ENCODE data around the gene F2RL1.
"Not testable (repeated sequence)": the region's sequence is repeated elsewhere in the genome, so short reads cannot be mapped to it uniquely, and the experiment has no call there.

Gene F2RL1, protein sequence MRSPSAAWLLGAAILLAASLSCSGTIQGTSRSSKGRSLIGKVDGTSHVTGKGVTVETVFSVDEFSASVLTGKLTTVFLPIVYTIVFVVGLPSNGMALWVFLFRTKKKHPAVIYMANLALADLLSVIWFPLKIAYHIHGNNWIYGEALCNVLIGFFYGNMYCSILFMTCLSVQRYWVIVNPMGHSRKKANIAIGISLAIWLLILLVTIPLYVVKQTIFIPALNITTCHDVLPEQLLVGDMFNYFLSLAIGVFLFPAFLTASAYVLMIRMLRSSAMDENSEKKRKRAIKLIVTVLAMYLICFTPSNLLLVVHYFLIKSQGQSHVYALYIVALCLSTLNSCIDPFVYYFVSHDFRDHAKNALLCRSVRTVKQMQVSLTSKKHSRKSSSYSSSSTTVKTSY

DNA sequence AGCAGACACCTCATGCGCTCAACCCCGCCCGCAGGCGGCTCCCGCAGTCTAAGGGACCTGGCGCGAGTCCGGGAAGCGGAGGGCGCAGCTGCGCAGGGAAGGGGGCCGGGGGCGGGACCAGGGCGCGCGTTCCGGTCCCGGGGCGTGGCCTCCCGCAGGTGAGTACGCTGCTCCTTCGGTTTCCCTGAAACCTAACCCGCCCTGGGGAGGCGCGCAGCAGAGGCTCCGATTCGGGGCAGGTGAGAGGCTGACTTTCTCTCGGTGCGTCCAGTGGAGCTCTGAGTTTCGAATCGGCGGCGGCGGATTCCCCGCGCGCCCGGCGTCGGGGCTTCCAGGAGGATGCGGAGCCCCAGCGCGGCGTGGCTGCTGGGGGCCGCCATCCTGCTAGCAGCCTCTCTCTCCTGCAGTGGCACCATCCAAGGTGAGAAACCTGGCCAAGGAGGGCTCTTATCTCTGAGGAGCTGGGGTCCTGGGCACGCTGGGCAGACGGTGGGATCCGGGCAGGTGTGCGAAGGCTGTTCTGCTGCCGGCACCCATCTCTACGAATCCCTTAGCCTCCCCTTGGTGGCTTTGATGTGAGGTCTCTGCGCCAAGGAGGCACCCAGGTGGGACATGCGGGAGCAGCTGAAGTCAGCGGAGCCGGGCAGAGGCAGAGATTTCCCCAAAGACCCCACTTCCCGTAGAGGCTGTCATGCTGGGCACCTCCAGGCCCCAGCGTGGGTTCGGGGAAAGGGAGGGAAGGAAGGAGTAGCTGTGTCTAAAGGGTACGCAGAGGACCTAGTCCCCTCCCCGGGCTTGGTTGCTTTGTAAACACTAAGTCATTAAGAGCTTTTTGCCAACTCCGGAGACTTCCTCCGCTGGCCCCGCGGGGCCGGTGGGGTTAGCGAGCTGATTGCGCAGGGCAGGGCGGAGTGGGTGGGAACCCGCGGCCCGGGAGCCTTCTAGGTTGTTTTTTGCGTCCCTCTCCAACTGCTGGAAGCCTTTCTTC, at the start of gene F2RL1:
F2RL1 (plus strand) TSS at position 187 of the 988 bp plus-strand sequence; CDS start at position 340, 153 bp downstream.
- peak within 1 kb of the TSS; percentile 56 for H3K4me3 ChIP-seq (ENCODE audit: low read depth, low read length)
- no peak for DNase-seq (ENCODE audit: low read depth)

DNA sequence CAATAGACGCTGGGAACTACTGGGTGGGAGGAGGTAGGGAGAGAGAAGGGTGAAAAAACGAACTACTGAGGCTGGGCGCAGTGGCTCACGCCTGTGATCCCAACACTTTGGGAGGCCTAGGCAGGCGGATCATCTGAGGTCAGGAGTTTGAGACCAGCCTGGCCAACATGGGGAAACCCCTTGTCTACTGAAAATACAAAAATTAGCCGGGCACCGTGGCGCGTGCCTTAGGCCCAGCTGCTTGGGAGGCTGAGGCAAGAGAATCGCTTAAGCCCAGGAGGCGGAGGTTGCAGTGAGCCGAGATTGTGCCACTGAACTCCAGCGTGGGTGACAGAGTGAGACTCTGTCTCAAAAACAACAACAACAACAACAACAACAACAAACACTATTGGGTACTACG, 47.8 kb upstream of the F2RL1 start:
- DNase-seq (ENCODE audit: low read depth); H3K4me3 ChIP-seq (ENCODE audit: low read depth, low read length): not testable (repeated sequence)

DNA sequence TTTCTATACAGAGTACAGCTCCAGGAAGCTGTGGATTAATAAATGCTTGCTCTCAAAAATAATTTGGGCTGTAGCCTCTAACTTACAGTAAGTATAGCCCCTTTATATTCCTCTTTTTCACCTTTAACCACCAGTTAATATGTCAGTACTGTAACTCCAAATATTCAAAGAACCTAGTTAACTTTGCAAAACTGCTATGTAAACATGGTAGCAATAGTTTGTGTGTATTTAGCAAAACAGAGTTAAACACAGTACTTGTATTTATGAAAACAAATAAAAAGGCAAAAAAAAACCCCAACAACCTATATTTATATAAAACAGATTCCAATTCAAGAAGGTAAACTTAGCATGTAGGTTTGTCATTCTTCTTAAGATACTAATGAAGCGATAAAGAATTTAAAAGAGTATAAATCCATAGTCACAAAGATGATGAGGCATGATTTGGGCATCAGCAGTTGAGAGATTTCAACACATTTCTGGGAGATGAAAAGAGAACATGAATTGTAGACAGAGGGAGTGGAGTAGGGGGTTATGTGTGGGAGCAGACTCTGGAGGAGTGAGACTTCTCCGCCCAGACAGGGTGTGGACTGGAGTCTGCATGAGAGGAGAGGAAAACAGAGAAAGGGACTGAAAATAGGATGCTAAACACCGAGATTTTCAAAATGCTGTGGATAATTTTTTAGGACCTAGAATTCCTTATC, 47.0 kb upstream of the F2RL1 start:
- H3K4me3 ChIP-seq (ENCODE audit: low read depth, low read length) = no peak overlapping the region
- no peak for DNase-seq (ENCODE audit: low read depth)

DNA sequence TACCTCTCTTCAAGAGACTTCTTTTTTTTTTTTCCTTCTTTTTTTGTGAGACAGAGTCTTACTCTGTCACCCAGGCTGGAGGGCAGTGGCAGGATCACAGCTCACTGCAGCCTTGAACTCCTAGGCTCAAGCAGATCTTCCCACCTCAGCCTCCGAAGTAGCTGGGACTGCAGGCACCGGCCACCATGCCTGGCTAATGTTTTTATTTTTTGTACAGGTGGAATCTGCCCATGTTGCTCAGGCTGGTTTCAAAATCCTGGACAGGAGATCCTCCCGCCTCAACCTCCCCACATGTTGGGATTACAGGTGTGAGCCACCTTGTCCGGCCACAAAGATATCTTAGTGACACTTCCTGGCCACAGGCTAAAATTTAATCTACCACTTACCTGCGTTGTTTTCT, 42.9 kb upstream of the F2RL1 start:
- no peak for DNase-seq (ENCODE audit: low read depth)
- no peak overlapping the region for H3K4me3 ChIP-seq (ENCODE audit: low read depth, low read length)

DNA sequence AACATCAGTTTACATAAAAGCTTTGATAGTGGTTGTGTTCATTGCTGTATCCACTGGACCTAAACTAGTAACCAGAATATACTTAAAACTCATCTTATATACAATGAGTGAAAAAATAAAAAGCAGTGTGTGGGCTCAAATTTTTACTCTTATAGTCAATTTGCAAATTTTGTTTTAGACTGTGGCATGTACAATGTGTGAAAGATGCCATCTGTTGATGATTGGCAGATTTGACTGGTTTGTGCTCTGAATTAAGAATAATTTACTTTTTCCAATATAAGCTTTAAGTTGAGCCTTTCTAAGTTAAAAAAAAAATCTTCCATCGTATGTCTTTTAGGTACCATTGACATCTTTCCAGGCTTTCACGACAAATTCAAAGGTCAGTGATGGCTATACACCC, 42.4 kb upstream of the F2RL1 start:
- no peak for DNase-seq (ENCODE audit: low read depth)
- no peak overlapping the region for H3K4me3 ChIP-seq (ENCODE audit: low read depth, low read length)

DNA sequence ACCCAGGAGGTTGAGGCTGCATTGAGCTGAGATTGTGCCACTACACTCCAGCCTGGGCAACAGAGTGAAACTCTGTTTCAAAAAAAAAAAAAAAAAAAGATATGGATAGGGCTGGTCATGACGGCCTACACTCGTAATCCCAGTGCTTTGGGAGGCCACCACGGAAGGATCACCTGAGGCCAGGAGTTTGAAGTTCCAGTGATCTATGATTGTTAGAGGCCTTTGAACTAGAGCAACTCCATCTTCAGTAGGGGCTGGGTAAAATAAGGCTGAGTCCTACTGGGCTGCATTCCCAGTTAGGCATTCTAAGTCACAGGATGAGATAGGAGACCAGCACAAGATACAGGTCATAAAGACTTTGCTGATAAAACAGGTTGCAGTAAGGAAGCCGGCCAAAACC, 38.2 kb upstream of the F2RL1 start:
- not testable (repeated sequence) for H3K4me3 ChIP-seq (ENCODE audit: low read depth, low read length); DNase-seq (ENCODE audit: low read depth)

DNA sequence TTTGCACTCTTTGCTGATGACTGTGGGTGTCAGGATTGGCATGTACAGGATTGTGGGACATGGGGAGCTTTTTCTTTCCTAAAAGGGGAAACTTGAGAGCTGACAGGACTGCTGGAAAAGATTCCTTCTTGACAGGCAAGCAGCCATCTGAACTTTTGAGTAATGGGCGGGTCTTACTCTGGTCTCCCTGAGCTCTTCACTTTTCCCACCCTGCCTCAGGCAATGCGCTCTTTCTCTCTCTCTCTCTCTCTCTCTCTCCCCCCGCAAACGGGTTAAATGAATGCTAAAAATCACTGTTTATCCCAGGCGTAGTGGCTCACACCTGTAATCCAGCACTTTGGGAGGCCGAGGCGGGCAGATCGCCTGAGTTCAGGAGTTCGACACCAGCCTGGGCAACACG, 37.1 kb upstream of the F2RL1 start:
- H3K4me3 ChIP-seq (ENCODE audit: low read depth, low read length) = no peak overlapping the region
- DNase-seq (ENCODE audit: low read depth) = no peak

DNA sequence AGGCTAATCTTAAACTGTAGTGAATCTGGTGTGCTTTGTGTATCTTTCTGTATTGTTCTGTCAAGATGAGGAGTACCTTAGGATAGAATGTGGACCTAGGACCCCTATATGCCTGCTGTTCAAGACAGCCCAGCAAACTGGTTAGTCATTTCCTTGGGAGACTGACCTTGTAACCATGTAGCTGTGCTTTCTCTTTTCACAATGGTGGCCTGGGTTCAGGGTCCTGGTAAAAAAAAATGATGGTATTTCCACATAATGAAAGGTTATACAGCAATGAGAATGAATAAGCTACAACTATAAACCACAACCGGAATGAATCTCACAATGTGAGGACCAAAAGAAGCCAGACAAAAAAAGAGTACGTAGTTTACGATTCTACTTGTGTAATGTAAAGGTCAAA, 36.4 kb upstream of the F2RL1 start:
- no peak overlapping the region for H3K4me3 ChIP-seq (ENCODE audit: low read depth, low read length)
- DNase-seq (ENCODE audit: low read depth) = no peak

DNA sequence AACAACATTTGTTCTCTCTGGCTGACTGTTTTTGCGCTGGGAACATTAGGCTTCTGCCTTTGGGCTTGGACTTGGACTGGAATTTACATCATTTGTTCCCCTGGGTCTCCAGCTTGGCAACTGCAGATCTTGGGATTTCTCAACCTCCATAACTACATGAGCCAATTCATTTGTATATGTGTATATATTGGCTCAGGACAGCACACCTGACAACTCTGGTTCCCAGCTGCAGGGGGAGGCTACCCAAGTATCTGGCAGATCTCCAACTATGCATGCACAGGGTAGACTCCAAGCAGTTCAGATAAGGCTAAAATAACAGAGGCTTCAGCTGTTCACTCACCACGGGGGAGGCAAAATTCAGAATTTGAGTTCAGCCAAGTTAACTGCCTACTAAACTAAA, 31.6 kb upstream of the F2RL1 start:
- no peak overlapping the region for H3K4me3 ChIP-seq (ENCODE audit: low read depth, low read length)
- peak; percentile 100 for DNase-seq (ENCODE audit: low read depth)

DNA sequence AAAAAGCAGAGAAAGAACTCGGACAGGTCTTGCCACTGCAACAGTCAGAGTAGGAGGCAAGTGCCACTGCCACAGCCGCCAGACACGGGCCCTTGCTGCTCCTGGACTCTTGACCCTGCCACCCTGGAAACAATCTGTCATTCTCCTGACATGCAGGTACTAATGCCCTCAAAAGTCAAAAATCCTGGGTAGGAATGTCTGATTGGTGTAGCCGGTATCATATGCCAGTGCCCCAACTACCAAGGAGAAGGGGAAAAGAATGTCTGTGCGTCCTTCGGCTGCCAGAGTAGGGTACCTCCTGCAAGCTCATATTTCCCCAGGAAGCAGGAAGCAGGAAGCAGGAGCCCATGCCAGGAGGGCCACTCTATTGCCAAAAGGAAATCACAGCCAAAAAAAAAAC, 30.5 kb upstream of the F2RL1 start:
- no peak for DNase-seq (ENCODE audit: low read depth)
- H3K4me3 ChIP-seq (ENCODE audit: low read depth, low read length) = no peak overlapping the region

DNA sequence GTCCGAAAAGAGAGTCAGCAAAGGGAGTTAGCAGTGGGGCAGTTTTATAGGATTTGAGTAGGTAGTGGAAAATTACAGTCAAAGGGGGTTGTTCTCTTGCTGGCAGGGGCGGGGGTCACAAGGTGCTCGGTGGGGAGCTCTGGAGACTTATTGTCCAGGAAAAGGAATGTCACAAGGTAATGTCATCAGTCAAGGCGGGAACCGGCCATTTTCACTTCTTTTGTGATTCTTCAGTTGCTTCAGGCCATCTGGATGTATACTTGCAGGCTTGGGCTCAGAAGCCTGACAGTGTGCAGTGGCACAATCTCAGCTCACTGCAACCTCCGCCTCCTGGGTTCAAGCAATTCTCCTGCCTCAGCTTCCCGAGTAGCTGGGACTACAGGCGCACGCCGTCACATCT, 29.6 kb upstream of the F2RL1 start:
- DNase-seq (ENCODE audit: low read depth); H3K4me3 ChIP-seq (ENCODE audit: low read depth, low read length): not testable (repeated sequence)

DNA sequence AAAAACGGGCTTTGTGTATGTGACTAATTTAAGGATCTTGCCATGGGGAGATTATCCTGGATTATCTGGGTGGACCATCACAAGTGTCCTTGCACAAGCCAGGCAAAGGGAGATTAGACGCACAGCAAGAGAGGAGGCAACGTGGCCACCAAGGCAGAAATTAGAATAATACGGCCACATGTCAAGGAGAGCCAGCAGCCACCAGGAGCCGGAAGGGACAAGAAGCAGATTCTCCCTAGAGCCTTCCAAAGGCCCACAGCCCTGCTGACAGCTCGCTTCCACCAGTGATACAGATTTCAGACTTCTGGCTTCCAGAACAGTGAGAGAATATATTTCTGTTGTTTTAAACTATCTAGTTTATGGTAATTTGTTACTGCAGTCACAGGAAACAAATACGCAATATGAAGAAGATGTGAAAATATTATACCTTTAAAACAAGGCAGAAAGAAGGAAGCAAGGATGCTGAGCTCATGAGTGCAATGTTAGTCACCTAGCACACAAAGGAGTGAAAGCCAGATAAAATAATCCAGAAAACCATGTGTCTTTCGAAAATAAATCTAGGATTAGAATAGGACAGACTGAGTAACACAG, 28.7 kb upstream of the F2RL1 start:
- H3K4me3 ChIP-seq (ENCODE audit: low read depth, low read length) = no peak overlapping the region
- no peak for DNase-seq (ENCODE audit: low read depth)

DNA sequence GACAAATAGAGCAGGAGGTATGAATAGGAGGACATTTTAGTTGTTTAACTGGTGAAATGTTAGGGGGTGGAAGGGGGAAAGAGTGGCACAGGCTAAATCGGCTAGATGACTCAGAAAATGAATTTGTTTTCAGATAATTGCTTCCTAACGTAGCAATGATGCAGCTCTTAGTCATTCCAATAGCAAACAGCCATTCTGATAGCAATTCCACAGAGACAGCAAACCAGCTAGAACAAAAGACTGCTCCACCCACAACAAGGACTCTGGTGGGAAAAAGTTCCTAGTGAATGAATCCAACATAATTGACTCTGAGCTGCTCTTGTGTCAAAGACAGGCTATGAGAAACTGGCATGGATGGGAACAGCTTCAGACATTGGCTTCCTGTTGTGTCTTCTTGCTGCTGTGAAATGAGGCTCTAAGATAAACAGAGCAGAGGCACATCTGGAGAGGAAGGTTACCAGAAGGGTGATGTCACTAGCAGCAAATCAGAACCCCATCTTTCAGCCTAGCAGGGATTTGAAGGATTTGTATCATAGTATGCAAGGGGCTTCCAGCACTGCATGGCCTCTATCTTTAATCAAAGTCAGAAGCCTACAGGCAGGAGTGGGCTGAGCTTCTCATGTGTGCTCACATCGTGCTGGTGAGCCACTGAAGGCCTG, 28.1 kb upstream of the F2RL1 start:
- H3K4me3 ChIP-seq (ENCODE audit: low read depth, low read length) = no peak overlapping the region
- DNase-seq (ENCODE audit: low read depth) = peak; percentile 100

DNA sequence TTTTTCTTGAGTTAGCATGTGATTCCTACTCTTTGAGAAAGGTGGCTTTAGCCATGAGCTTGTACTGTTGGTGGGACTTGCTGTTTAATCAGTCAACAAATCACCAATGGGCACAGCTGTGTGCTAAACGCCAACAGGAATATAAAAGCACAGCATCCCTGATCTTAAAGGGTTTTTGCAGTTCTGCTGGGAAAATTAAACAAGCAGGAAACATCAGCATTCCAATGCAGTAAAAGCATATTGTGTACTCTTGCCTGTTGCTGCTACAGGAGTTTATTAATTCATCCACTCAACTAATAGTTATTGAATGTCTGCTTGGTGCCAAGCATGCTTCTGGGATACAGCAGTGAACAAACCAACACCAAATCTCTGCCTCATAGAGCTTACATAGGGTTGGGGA, 27.4 kb upstream of the F2RL1 start:
- H3K4me3 ChIP-seq (ENCODE audit: low read depth, low read length) = no peak overlapping the region
- DNase-seq (ENCODE audit: low read depth) = no peak

DNA sequence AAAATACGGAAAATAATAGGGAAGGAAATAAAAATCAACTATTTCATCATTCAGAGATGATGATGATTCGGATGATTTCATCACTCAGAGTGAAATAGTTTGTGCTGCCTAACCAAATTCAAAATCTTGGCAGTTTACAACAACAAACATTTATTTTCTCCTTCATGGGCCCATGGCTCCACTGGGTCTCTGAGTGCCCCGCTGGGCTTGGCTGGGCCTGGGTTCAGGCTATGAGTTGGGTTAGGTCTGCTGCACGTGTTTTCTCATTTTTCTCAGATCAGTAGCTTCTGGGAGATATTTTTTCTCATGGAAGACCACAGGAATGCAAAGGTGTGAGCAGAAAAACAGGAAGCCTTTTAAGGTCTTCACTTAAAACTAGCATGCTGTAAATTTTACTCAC, 24.0 kb upstream of the F2RL1 start:
- DNase-seq (ENCODE audit: low read depth) = no peak

DNA sequence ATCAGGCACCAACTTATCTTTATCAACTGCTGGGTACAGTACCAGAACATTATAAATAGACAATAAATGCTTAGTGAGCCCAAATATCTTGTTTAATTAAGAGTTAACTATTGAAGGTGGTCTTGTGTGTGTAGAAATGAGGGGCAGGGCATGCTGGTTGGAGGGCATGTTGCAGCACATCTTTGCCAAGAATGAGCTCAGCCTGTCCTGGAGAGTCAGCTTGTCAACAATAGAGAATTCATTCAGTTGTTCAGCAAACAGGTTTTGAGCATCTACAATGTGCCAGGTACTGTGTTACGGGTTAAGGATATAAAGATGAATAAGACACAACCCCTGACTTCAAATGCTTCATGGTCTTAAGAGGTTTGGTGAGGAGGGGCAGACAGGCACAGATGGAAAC, 19.2 kb upstream of the F2RL1 start:
- DNase-seq (ENCODE audit: low read depth) = no peak

More for the DNA sequence above, 24.0 kb upstream of the F2RL1 start:
- H3K4me3 ChIP-seq (ENCODE audit: low read depth, low read length) = no peak overlapping the region

DNA sequence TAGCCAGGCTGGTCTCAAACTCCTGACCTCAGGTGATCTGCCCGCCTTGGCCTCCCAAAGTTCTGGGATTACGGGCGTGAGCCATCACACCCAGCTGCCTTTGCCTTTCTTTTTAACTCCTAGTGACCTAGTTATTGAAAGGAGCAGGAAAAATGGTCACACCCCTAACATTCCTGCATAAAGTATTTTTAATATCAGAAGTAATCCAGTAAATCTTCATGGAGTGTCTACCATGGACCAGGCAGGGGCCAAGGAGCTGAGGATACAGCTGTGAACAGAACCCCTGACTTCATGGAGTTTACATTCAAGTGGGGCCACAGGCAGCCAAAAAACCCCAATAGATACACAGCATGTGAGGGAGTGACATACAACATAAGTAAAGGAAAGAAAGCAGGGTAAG, 18.3 kb upstream of the F2RL1 start:
- no peak for DNase-seq (ENCODE audit: low read depth)
- H3K4me3 ChIP-seq (ENCODE audit: low read depth, low read length) = no peak overlapping the region

More for the DNA sequence above, 19.2 kb upstream of the F2RL1 start:
- H3K4me3 ChIP-seq (ENCODE audit: low read depth, low read length) = no peak overlapping the region

DNA sequence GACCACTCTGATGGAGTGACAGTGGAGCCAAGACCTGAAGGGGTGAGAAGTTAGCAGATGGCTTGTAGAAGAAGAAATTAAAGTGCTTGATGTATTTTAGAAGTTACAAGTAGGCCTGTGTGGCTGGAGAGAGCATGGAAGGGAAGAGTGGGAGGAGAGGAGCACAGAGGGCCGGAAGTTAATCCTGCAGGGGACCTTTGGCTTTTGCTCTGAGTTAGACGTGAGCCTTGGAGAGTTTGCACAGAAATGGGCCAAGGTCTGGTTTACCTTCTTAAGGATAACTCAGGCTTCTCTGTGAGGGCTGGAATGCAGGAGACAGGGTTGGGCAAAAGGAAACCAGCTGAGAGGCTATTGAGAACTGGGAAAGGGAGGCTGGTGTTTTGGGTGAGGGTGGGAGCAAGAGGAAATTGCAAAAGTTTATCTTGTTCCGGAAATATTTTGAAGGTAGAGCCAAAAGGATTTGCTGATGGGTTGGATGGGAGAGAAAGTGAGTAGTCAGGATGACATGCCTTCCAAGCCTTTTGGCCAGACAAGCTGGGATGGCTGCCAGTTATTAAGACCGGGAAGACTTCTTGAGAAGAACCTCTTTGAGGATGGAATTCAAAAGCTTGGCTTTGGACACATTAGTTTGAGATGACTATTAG, 17.5 kb upstream of the F2RL1 start:
- H3K4me3 ChIP-seq (ENCODE audit: low read depth, low read length) = no peak overlapping the region
- peak; percentile 77 for DNase-seq (ENCODE audit: low read depth)

DNA sequence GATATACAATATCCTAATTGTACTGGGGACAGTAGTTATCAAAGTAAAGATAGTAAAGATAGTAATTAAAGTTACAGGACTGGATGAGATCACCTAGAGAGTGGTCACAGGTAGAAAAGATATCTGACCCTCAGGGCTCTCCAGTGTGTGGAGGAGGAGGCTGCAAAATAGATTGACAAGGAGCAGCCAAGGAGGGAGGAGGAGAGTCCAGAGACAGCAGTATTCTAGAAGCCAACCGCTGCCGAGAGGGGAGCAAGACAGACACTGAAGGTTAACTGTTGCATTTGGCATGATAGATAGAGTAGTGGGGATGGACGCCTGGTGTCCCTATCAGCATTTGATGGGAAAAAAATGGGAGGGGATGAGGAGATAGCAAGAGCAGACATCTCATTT, 17.0 kb upstream of the F2RL1 start:
- no peak overlapping the region for H3K4me3 ChIP-seq (ENCODE audit: low read depth, low read length)
- DNase-seq (ENCODE audit: low read depth) = no peak
